K562 (cell line): ENCODE results near the gene ANKRD13C. TPM values are rescaled to one million over a fixed set of nuclear protein-coding genes. Genes with fewer than 3 reads are reported as not detected.

Experiments used
- COPS2 ChIP-seq: fragments of 450-650 bp; conservative IDR thresholded peaks from 2 replicates; pipeline ENCODE4 v1.6.1; 2016; ENCODE audit warnings: mild to moderate bottlenecking, moderate library complexity
- DPF2 ChIP-seq: fragments of 450-650 bp; IDR thresholded peaks from 2 replicates; pipeline ENCODE4 v1.6.1; 2016
- ELF4 ChIP-seq: fragments of 450-650 bp; formaldehyde crosslinking; IDR thresholded peaks from 2 replicates; pipeline ENCODE4 v1.4.0; 2022; ENCODE audit warnings: missing genetic modification characterization
- IRF1 ChIP-seq: sonication (generic); formaldehyde crosslinking; IDR thresholded peaks from 2 replicates; pipeline ENCODE4 v1.8.0; 2022; ENCODE audit warnings: missing genetic modification reagents, mild to moderate bottlenecking, borderline replicate concordance
- NCOR1 ChIP-seq: fragments of 450-650 bp; IDR thresholded peaks from 2 replicates; pipeline ENCODE4 v1.6.1; 2016; ENCODE audit warnings: mild to moderate bottlenecking, moderate library complexity
- POLR2A ChIP-seq: fragments of 450-650 bp; conservative IDR thresholded peaks from 2 replicates; pipeline ENCODE4 v1.6.1; 2016
- STAT5B ChIP-seq: fragments of 250-450 bp; sonication (Bioruptor Pico); IDR thresholded peaks from 2 replicates; pipeline ENCODE4 v1.8.0; 2021; ENCODE audit warnings: mild to moderate bottlenecking, inconsistent platforms
- TCF3 ChIP-seq: sonication (generic); formaldehyde crosslinking; IDR thresholded peaks from 2 replicates; pipeline ENCODE4 v1.4.0; 2020; ENCODE audit warnings: mild to moderate bottlenecking, missing genetic modification reagents
- TSC22D4 ChIP-seq: fragments of 450-650 bp; IDR thresholded peaks from 2 replicates; pipeline ENCODE4 v1.6.1; 2016; ENCODE audit warnings: missing genetic modification characterization, missing biosample characterization, control low read depth
- ZKSCAN1 ChIP-seq: fragments of 150-350 bp; IDR thresholded peaks from 2 replicates; pipeline ENCODE4 v1.6.1; 2016; ENCODE audit warnings: low read depth, low read length
- ZNF146 ChIP-seq: IDR thresholded peaks from one replicate; pipeline ENCODE4 v1.6.1; 2018; ENCODE audit warnings: missing compliant biosample characterization; ENCODE audit not compliant: unreplicated experiment
- ZNF76 ChIP-seq: fragments of 250-450 bp; sonication (Bioruptor Pico); IDR thresholded peaks from 2 replicates; pipeline ENCODE4 v1.4.0; 2020; ENCODE audit warnings: mild to moderate bottlenecking, moderate library complexity, borderline replicate concordance
- polyA plus RNA-seq, 8 experiments: library from polyadenylated mRNA; depleted of rRNA in 4 of 8; stranded (reverse) in 5 of 8; unstranded in 3 of 8; fragments of >200 nt; fragmentation: Nextera tagmentation in 2 of 8; fragmentation: Illumina TruSeq in 1 of 8; extraction: Ambion mirVana in 2 of 8; extraction: Trizol in 1 of 8; gene quantifications; 2 replicates each; pipeline versions ENCODE4 v1.2.1 to v1.2.3, GENCODE V29; 2011 to 2014; ENCODE audit warnings: inconsistent platforms in 1 of 8, missing spikeins in 1 of 8
- total RNA-seq, 7 experiments: library from RNA; depleted of rRNA in 6 of 7; stranded (reverse); fragments of >200 nt in 6 of 7; fragmentation: Illumina TruSeq in 2 of 7; extraction: Trizol in 2 of 7; gene quantifications; 2 replicates each; pipeline versions ENCODE4 v1.2.1 to v1.2.3, GENCODE V29; 2011 to 2021; ENCODE audit warnings: low replicate concordance in 1 of 7
- TF ChIP-seq, protein P1 (sequence below): fragments of 250-450 bp; sonication (Bioruptor Pico); IDR thresholded peaks from 2 replicates; pipeline ENCODE4 v1.5.1; 2021; ENCODE audit warnings: mild to moderate bottlenecking
- TF ChIP-seq, protein P2 (sequence below): fragments of 450-650 bp; IDR thresholded peaks from 2 replicates; pipeline ENCODE4 v1.6.1; 2016; ENCODE audit warnings: low read depth

ANKRD13C gene
- total and polyA plus RNA-seq, 9 of the 15 experiments (the other 6 are each of a cell fraction or from before 2014, with no cell fraction given), result 3.4 to 22.8 (median 12.5) TPM

DNA sequence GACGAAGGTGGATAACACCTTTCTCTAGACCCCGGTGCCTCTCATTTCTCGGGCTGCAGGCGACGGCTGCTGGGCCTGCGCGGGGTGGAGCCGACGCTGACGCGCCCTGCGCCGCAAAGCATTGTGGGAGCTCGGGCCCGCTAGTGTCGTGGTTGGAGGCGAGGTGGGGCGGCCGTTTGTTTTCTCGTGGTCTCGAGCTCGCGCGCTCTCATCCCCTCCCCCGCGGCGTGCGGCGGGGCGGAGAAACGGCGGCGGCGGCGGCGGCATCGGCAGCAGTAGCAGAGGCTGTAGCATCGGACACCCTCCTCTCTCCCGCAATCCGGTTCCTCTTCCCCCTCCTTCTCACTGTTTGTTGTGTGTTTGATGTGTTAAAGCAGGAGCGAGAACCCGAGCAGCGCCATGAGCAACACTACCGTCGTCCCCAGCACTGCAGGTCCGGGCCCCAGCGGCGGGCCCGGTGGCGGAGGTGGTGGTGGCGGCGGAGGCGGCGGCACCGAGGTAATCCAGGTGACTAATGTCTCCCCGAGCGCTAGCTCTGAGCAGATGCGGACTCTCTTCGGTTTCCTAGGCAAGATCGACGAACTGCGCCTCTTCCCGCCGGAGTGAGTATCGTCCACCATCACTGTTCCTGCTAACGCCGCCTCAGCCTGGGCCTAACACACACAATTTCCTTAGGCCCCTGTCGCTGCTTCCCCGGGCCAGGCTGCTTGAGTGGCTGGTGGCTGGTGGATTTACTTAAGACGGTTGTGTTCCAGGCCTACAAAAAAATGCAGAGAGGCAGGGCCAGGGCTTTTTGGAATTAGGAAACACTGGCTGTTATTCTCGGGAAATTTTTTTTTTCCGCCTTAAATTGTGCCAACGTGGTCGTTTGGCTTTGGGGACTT is 133.0 kb downstream of the ANKRD13C start, which contains the start of gene SRSF11 (continued):
- TF ChIP-seq, protein P1, sequence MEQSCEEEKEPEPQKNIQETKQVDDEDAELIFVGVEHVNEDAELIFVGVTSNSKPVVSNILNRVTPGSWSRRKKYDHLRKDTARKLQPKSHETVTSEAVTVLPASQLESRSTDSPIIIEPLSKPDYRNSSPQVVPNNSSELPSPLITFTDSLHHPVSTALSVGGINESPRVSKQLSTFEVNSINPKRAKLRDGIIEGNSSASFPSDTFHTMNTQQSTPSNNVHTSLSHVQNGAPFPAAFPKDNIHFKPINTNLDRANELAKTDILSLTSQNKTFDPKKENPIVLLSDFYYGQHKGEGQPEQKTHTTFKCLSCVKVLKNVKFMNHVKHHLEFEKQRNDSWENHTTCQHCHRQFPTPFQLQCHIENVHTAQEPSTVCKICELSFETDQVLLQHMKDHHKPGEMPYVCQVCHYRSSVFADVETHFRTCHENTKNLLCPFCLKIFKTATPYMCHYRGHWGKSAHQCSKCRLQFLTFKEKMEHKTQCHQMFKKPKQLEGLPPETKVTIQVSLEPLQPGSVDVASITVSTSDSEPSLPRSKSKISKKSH (CRISPR knock-in tag), result no peak
- TF ChIP-seq TCF3, result peak; percentile 33; the same call in 1 of the 2 replicates
- TF ChIP-seq, protein P2, sequence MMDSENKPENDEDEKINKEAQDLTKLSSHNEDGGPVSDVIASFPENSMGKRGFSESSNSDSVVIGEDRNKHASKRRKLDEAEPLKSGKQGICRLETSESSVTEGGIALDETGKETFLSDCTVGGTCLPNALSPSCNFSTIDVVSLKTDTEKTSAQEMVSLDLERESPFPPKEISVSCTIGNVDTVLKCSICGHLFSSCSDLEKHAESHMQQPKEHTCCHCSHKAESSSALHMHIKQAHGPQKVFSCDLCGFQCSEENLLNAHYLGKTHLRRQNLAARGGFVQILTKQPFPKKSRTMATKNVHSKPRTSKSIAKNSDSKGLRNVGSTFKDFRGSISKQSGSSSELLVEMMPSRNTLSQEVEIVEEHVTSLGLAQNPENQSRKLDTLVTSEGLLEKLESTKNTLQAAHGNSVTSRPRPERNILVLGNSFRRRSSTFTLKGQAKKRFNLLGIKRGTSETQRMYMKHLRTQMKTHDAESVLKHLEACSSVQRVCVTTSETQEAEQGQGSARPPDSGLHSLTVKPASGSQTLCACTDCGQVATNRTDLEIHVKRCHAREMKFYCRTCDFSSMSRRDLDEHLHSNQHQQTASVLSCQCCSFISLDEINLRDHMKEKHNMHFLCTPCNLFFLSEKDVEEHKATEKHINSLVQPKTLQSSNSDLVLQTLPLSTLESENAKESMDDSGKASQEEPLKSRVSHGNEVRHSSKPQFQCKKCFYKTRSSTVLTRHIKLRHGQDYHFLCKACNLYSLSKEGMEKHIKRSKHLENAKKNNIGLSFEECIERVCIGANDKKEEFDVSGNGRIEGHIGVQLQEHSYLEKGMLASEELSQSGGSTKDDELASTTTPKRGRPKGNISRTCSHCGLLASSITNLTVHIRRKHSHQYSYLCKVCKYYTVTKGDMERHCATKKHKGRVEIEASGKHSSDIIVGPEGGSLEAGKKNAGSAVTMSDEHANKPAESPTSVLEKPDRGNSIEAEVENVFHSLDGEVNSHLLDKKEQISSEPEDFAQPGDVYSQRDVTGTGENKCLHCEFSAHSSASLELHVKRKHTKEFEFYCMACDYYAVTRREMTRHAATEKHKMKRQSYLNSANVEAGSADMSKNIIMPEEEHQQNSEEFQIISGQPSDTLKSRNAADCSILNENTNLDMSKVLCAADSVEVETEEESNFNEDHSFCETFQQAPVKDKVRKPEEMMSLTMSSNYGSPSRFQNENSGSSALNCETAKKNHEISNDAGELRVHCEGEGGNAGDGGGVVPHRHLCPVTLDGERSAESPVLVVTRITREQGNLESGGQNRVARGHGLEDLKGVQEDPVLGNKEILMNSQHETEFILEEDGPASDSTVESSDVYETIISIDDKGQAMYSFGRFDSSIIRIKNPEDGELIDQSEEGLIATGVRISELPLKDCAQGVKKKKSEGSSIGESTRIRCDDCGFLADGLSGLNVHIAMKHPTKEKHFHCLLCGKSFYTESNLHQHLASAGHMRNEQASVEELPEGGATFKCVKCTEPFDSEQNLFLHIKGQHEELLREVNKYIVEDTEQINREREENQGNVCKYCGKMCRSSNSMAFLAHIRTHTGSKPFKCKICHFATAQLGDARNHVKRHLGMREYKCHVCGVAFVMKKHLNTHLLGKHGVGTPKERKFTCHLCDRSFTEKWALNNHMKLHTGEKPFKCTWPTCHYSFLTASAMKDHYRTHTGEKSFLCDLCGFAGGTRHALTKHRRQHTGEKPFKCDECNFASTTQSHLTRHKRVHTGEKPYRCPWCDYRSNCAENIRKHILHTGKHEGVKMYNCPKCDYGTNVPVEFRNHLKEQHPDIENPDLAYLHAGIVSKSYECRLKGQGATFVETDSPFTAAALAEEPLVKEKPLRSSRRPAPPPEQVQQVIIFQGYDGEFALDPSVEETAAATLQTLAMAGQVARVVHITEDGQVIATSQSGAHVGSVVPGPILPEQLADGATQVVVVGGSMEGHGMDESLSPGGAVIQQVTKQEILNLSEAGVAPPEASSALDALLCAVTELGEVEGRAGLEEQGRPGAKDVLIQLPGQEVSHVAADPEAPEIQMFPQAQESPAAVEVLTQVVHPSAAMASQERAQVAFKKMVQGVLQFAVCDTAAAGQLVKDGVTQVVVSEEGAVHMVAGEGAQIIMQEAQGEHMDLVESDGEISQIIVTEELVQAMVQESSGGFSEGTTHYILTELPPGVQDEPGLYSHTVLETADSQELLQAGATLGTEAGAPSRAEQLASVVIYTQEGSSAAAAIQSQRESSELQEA, result no peak
- TF ChIP-seq ZNF146 (CRISPR knock-in tag), result no peak
- TF ChIP-seq ELF4, result no peak
- 0 out of 2 replicates have a peak, but pooled peaks have one; percentile 46 for TF ChIP-seq ZKSCAN1
- no peak for TF ChIP-seq ZNF76 (CRISPR knock-in tag)
- TF ChIP-seq TSC22D4 (tag), result no peak
- no peak for TF ChIP-seq NCOR1
- TF ChIP-seq IRF1 (CRISPR knock-in tag), result no peak
- no peak for TF ChIP-seq COPS2
- no peak for TF ChIP-seq DPF2
- TF ChIP-seq STAT5B (CRISPR knock-in tag), result no peak
- peak; percentile 91 for TF ChIP-seq POLR2A
